ENCODE data around the gene PSME3IP1. TPM values are rescaled to one million over a fixed set of nuclear protein-coding genes. Genes with fewer than 3 reads are reported as not detected.

Gene PSME3IP1
- total and polyA plus RNA-seq, 2 donors from 2014 or later = 79.1 to 84.6 TPM

DNA sequence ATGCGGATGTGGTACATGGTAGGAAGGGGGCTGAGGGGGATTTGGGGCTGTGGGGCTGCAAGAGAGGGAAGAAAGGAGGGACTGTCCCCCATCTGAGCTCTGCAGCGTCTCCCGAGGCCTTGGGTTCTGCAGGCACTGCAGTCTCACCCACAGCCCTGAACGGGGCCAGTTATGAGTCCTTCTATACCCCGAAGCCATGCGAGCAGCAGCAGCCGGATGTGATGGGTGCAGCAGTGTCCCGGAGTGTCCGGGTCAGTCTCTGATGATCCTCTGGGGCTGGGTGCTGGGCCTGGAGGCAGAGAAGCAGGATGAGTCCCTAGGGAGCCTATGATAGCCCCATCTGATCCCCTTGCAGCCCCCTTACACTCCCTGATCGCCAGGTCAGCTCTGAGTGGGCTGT, 52.0 kb downstream of the PSME3IP1 start:
- DNase-seq = peak in 1 of 5 donors; percentile 35
- TF ChIP-seq, protein P1, sequence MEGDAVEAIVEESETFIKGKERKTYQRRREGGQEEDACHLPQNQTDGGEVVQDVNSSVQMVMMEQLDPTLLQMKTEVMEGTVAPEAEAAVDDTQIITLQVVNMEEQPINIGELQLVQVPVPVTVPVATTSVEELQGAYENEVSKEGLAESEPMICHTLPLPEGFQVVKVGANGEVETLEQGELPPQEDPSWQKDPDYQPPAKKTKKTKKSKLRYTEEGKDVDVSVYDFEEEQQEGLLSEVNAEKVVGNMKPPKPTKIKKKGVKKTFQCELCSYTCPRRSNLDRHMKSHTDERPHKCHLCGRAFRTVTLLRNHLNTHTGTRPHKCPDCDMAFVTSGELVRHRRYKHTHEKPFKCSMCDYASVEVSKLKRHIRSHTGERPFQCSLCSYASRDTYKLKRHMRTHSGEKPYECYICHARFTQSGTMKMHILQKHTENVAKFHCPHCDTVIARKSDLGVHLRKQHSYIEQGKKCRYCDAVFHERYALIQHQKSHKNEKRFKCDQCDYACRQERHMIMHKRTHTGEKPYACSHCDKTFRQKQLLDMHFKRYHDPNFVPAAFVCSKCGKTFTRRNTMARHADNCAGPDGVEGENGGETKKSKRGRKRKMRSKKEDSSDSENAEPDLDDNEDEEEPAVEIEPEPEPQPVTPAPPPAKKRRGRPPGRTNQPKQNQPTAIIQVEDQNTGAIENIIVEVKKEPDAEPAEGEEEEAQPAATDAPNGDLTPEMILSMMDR (IDR thresholded peaks at IDR 0.05; ENCODE audit: borderline replicate concordance, extremely low read depth, insufficient read depth) = no peak
- Histone ChIP-seq H3K27ac (ENCODE audit: low read depth in 2 of 2, low read length in 2 of 2) (no peak overlapping the region), H3K27me3 (ENCODE audit: control insufficient read depth, insufficient read depth, low read length) (no peaks in the 10 kb centered on the region), H3K4me3 (ENCODE audit: low read length in 3 of 3) (no peak overlapping the region), H3K9ac (ENCODE audit: low read length in 3 of 3) (no peak overlapping the region), H3K4me1 (ENCODE audit: control insufficient read depth in 2 of 3, insufficient read depth in 2 of 3, low read depth in 1 of 3, low read length in 3 of 3) (no peaks in the 10 kb centered on the region), H3K36me3 (ENCODE audit: control insufficient read depth in 2 of 3, insufficient read depth in 3 of 3, low read length in 3 of 3) (no peaks in the 10 kb centered on the region), H3K9me3 (ENCODE audit: control insufficient read depth in 2 of 3, insufficient read depth in 1 of 3, low read length in 3 of 3) (no peaks in the 10 kb centered on the region)
- FAIRE-seq = no peak
- intact Hi-C loops (cut with DNase I) = no loop called here

DNA sequence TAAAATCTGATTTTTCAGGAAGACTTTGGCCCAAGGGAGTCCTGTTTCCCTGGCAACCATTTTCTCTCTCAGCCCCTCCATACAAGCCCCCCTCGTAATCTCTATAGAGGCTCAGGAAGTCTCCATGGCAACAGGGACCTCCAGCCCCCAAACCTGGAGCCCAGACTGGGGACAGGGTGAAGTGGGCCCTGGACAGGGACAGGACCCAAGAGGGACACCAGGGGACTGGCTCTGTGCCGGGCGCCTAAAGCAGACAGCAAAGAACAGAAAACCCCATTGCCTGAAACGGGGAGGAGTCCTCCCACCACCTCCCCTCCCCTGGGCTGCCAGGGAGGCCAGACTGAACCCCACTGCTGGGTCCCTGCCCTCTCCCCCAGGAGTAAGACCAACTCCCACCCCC, 52.8 kb downstream of the PSME3IP1 start:
- H3K36me3 ChIP-seq (ENCODE audit: control insufficient read depth in 2 of 3, insufficient read depth in 3 of 3, low read length in 3 of 3) = no peaks in the 10 kb centered on the region
- DNase-seq (peak in 1 of 5 donors; percentile 57), FAIRE-seq (no peak)
- no peak overlapping the region for H3K9ac ChIP-seq (ENCODE audit: low read length in 3 of 3)
- TF ChIP-seq, protein P1 (IDR thresholded peaks at IDR 0.05; ENCODE audit: borderline replicate concordance, extremely low read depth, insufficient read depth) = no peak
- no peaks in the 10 kb centered on the region for H3K9me3 ChIP-seq (ENCODE audit: control insufficient read depth in 2 of 3, insufficient read depth in 1 of 3, low read length in 3 of 3)
- no peak overlapping the region for H3K4me3 ChIP-seq (ENCODE audit: low read length in 3 of 3)
- no peak overlapping the region for H3K27ac ChIP-seq (ENCODE audit: low read depth in 2 of 2, low read length in 2 of 2)
- H3K27me3 ChIP-seq (ENCODE audit: control insufficient read depth, insufficient read depth, low read length) = no peaks in the 10 kb centered on the region
- H3K4me1 ChIP-seq (ENCODE audit: control insufficient read depth in 2 of 3, insufficient read depth in 2 of 3, low read depth in 1 of 3, low read length in 3 of 3) = no peaks in the 10 kb centered on the region
- intact Hi-C loops (cut with DNase I) = no loop called here

DNA sequence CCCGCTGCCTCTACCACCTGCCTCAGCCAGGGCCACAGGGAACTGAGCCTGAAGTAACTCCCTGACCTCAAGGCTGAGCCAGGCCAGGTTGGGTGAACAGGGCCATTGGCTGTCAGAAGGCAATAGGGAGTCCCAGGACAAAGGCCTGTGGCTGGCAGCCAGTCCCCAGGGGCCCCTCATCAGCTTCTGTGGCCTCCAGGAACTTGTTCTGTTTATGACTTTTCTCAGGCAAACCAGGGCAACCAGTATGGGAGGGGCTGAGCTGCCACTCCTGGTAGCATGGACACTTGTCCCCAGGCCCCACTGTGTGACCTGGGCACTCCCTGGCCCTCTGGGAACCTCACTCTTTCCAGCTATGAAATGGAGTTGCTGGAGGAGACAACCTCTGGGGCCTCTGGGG, 53.4 kb downstream of the PSME3IP1 start:
- Histone ChIP-seq H3K9ac (ENCODE audit: low read length in 3 of 3) (no peak overlapping the region), H3K27me3 (ENCODE audit: control insufficient read depth, insufficient read depth, low read length) (no peaks in the 10 kb centered on the region), H3K4me1 (ENCODE audit: control insufficient read depth in 2 of 3, insufficient read depth in 2 of 3, low read depth in 1 of 3, low read length in 3 of 3) (no peaks in the 10 kb centered on the region), H3K9me3 (ENCODE audit: control insufficient read depth in 2 of 3, insufficient read depth in 1 of 3, low read length in 3 of 3) (no peaks in the 10 kb centered on the region), H3K36me3 (ENCODE audit: control insufficient read depth in 2 of 3, insufficient read depth in 3 of 3, low read length in 3 of 3) (no peaks in the 10 kb centered on the region), H3K27ac (ENCODE audit: low read depth in 2 of 2, low read length in 2 of 2) (no peak overlapping the region), H3K4me3 (ENCODE audit: low read length in 3 of 3) (no peak overlapping the region)
- DNase-seq (peak in 1 of 5 donors; percentile 56), FAIRE-seq (no peak)
- TF ChIP-seq, protein P1 (IDR thresholded peaks at IDR 0.05; ENCODE audit: borderline replicate concordance, extremely low read depth, insufficient read depth) = no peak
- intact Hi-C loops (cut with DNase I) = no loop called here

DNA sequence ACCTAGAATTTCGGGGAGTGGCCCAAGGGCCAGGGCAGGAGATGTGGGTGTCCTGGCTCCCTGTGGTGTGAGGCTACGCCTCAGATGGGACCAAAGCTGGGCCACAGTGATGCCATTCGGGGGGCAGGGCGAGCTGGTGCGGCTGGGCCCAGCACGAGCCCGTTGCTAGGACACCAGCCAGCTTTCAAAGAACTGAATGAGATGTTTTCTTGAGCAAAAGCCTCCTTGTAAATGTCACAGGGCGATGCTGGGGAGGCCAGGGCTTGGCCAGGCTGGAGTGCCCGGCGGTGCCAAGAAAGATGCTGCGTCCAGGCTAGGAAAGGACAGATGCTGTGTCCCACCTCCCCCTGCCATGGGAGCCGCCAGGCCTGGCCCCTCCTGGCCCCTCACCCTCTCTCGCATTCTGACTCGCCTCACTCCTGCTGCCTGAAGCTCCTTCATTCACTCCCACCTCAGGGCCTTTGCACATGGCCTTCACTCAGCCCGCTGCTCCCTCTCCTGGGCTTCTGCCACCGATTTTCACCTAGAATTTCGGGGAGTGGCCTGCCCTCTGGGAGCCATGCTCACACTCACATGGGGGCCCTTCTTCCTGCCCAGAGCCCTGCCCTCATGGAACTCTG, 54.4 kb downstream of the PSME3IP1 start:
- FAIRE-seq (no peak), DNase-seq (peak in 1 of 5 donors; percentile 53)
- no peaks in the 10 kb centered on the region for H3K4me1 ChIP-seq (ENCODE audit: control insufficient read depth in 2 of 3, insufficient read depth in 2 of 3, low read depth in 1 of 3, low read length in 3 of 3)
- no peaks in the 10 kb centered on the region for H3K36me3 ChIP-seq (ENCODE audit: control insufficient read depth in 2 of 3, insufficient read depth in 3 of 3, low read length in 3 of 3)
- H3K27ac ChIP-seq (ENCODE audit: low read depth in 2 of 2, low read length in 2 of 2) = no peak overlapping the region
- intact Hi-C loops (cut with DNase I) = no loop called here
- H3K9ac ChIP-seq (ENCODE audit: low read length in 3 of 3) = no peak overlapping the region
- TF ChIP-seq, protein P1 (IDR thresholded peaks at IDR 0.05; ENCODE audit: borderline replicate concordance, extremely low read depth, insufficient read depth) = no peak
- H3K4me3 ChIP-seq (ENCODE audit: low read length in 3 of 3) = no peak overlapping the region
- H3K9me3 ChIP-seq (ENCODE audit: control insufficient read depth in 2 of 3, insufficient read depth in 1 of 3, low read length in 3 of 3) = no peaks in the 10 kb centered on the region
- no peaks in the 10 kb centered on the region for H3K27me3 ChIP-seq (ENCODE audit: control insufficient read depth, insufficient read depth, low read length)

All from kidney (tissue), 14 donors.